Stimulated activated CD8-positive, alpha-beta memory T cell treated with anti-CD3 and anti-CD28 coated beads, Interleukin-12 subunit alpha, Interleukin-12 subunit beta, amount 100 ng/mL, for 1 hour (primary cell): ENCODE measurements around the gene SEMA3D.

Experiments used
- DNase-seq: peaks from one replicate; pipeline ENCODE4 v3.0.0-alpha.2; 2020; ENCODE audit warnings: low read depth

SEMA3D gene

DNA sequence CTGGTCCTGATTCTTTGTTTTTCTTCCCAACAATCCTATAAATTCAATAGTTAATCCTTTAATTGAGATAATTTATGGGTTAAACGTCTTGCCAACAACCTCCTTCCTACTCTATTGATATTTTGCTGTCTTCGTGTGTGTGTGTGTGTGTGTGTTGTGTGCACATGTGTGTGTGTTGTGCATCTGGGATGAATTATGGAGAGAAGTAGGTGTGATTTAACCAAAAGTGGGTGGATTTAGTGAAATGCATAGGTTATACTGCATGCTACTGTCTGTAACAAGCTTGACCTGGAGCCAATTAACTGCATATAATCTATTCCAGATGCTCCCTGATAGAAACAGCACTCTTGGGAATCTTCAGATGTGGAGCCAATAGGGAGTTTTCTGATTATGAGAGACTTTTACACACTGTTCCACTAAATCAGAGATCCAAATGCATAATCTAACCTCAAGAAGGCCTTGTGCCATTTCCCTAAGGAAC is 61.2 kb downstream of the SEMA3D start:
- DNase-seq = no peak

DNA sequence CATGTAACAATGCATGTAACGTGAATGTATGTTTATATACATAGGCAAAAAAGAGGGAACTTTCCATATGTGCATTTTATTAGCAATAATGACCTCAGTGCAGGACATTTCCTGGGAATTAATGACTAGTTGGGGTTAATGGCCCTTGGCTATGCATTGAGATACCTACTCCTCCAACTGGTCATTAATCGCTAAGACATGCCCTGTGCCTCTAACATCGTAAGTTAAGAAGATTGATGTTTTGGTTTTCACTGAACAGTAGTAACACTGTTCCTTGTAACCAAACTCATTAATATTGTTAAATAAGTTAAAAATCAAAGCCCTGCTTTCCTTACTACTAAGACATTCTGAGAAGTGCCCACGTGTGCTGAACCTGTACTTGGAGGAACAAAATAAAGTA is 61.7 kb downstream of the SEMA3D start:
- DNase-seq = no peak

DNA sequence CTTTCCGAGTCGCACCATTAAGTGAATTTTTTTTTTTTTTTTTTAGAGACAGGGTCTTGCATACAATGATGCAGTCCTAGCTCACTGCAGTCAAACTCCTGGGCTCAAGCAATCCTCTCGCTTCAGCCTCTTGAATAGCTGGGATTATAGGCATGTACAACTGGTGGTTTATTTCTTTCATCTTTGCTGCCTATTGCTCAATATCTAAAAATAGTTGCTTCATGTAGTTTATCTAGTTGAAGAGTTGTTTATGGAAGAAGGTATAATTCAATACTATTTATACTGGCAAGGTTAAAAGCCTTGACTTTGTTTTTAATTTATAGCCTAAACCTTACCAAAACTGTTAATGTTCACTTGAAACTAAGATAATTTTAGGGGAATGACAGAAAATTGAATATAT is 66.9 kb downstream of the SEMA3D start:
- DNase-seq = no peak

DNA sequence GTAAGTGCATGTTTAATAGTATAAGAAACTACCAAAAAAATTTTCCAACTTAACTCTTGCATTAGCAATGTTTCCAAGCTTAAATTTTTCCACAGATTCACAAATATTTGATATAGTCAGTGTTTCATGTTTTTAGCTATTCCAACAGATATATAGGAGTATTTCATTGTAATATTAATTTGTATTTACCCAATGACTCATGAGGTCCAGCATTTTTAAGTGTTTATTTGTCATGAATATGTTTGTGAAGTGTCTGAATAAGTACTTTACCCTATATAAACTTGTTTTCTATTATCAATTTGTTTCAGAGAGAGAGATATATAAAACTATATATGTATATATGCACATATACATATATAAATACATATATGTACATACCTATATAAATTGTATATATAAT is 71.0 kb downstream of the SEMA3D start:
- no peak for DNase-seq

DNA sequence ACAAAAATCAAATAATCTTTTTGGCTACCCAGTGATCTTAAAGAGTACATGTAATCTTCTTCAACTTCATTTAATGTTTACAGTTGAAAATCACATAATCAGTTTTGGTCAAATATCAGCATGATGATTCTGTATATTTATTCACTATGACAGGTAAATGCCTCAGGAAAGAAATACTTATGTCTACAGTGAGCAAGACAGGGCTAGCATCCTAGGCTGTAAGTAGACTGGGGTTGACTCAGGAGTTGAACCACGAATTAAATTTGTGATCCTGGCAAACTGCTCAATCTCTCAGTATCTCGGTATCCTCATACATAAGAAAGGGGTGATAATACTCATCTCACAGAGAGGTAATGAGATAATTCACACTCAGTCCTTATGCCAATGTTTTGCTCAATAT is 71.8 kb downstream of the SEMA3D start:
- no peak for DNase-seq

DNA sequence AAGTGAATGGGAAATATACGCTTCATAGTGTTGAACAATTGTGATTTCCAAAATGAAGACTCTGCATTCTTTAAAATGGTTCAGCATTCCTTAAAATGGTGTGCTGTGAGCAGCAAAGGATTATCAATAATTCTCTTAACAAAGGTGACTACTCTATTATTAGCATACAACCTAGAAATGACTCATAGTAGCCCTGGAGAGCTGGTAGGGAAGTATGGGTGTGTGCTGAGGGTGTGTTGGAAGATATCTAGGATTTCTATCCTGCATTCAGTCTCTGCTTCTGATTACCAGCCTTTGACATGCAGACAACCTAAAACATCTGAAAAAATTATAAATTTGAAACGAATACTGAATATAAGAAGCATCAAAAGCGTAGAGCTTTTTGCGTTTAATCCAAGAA is 72.5 kb downstream of the SEMA3D start:
- DNase-seq = no peak

DNA sequence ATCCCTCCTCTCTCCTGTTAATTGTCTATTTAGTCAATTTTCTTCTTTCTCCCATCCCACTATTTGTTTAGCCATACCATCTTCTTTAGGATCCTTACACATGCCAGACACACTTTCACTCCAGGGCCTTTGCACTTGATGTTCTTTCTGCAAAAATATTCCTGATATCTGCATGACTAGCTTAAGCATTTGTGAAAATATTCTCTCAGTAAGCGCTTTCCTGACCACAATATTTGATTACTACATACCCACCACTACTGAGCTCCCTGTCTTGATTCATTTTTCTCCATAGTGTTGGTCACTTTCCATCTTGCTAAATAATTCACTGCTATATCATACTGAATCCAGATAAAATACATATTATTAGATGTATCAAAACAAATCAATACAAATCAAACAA is 75.1 kb downstream of the SEMA3D start:
- no peak for DNase-seq

DNA sequence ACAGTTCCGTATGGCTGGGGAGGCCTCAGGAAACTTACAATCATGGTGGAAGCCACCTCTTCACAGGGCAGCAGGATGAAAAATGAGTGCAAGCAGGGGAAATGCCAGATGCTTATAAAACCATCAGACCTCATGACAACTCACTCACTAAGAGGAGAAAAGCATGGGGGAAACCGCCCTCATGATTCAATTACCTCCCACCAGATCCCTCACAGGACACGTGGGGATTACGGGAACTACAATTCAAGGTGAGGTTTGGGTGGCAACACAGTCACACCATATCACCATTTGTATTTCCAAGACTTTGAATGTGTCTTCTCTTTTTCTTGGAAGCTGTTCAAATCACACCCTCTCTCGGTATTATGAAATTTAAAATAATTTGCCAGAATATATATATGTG is 80.1 kb downstream of the SEMA3D start:
- no peak for DNase-seq

DNA sequence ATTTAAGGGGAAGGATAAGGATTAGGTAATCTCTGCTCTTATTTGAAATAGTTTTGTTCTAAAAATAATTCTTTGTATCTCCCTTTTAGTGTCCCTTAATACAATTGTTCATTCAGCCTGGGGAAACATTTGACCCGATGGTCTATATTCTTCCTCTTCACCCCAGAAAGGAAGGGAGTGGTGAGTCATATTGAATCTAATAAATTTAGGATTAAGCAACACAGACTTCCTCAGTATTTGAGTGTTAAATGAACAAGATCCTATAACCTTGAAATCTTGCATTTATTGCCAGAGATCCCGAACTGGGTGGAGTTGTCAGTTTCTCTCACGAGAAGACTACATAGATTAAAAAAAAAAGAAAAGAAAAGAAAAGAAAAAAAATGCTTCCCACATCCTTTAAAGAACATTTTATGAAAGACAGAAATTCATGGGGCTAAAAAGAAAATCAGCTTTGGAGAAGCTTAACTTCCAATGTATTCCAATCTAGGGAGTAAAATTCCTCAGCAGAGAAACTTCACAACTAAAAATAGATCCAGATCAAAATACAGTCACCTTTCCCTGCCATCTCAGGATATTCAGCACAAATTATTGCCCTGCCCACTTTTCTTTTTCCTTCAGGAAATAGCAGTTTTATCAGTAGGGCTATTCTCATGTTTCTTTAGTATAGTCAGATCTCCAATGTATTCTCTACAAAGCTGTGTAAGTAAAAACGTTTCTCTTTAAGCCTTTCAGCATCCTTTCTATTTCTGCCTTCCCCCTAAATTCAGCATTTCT is 82.2 kb downstream of the SEMA3D start:
- DNase-seq = no peak

DNA sequence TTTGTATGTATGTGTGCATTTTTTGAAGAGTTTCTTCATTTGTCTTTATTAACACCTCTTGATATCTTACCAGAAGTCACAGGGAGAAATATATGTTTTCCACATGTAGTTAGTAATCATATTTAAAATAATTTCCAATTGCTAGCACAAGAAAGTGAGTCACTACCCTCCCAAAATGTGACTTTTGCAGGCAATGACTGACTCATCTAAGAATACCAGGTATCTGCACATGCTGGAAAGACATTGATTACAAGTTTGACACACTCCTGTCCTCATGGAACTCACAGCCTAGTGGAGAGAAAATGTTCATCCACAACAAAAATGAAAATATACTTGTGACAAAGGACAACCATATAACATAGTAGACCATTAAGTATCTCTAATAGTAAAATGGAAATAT is 82.9 kb downstream of the SEMA3D start:
- DNase-seq = no peak

DNA sequence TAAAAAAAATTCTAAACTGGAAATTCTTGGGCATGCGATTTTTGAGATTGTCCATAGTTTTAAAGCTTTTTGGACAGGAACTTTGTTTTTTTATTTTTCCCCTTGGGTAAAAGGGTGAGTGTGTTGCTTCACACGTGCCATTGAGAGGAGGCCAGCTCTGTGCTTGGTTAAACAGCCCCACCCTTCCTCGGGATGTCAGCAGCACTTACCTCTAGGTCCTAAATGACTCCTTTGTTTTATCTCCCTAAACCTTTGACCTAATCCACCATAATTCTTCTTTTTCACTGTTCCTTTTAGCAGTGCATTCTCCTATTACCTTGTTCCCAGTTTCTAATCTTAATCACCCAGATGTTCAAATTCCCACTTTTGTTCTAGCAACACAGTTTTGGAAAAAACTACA is 83.5 kb downstream of the SEMA3D start:
- no peak for DNase-seq

DNA sequence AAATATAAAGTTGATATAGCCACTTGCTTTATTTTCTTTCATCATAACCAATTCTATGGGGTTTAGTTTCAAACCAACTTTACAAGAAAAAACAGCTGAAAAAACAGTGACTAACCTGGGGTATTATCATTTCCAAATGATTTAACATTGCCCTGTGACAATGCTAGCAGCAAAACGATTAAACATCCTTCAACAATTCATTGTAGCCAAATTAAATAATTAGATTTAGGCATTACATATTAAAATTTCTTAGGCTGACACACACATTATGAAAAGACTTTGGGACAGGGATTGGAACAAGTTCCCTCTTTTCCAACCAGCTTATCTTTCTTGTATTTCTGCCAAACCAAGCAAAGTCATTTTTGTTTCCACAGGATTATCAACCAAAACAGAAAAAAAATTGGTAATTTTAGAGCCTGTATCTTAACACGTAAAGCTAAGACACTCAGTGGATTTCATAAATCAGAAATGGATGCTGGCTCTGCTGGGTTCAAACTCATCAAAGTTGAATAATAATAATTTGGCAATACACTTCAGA is 84.0 kb downstream of the SEMA3D start:
- DNase-seq = no peak

DNA sequence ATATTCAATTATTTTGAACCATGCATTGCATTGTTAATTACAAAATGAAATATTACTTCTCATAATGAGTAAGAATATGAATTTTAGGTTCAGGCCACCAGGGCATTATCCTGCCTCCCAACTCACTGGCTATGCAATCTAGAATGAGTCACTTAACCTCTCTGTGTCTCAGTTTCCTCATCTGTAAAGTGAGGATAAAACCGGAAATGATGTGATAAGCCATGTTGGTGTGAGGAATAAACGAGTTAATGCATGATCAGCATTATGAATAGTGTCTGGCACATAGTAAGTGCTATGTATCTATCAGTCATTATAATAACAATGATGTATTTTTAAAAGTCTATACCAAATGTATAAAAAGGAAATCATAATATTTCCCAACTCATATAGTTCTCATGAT is 85.5 kb downstream of the SEMA3D start:
- DNase-seq = no peak

DNA sequence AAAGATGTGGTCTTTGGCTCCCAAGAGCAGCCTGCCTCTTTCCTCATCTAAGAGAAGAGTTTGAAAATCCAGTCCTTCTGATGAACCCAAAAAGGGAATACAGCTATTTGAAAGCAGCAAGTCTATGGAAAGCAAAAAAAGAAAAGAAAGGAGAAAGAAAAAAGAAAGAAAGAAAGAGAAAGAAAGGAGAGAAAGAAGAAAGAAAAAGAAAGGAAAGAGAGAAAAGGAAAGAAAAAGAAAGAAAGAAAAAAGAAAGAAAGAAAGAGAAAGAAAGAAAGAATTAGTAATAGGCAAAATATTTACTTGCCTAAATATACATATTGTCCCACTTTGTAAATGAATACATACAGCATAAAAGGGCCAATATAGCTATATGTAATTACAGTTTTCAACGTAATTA is 89.0 kb downstream of the SEMA3D start:
- DNase-seq = no peak

DNA sequence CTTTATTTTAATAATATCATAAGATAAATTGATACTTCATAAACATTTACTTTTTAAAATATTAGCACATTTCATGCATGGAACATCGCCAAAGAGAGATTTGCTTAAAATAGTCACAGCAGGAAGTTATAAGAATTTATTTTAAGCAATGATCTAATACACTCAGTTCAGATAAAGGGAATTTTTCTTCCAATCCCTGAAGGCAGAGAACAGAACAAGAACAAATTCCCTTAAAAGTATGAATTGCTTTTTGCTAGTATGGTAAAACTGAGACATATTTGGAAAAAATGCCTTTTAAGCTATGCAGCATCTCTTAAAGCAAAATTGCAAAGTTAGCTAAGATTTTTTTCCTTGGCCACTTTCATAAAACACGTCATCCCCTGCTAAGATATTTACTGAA is 91.0 kb downstream of the SEMA3D start:
- DNase-seq = no peak

DNA sequence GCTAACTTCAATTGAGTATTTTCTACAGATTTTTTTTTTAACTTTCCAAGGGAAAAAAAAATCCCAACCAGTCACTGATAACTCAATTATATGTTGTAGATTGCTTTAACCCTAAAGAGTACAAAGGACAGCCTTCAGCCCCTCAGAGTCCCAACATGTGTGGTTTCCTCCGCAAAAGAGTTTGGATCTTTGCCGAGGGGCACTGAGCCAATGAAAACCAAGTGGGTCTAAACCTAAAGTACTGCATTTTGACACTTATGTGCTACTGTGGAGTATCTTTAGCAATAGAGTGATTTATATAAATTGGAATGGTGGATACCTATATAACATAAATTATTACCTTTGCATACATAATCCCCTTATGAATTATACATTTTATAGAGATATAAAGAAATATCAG is 91.5 kb downstream of the SEMA3D start:
- DNase-seq = no peak

DNA sequence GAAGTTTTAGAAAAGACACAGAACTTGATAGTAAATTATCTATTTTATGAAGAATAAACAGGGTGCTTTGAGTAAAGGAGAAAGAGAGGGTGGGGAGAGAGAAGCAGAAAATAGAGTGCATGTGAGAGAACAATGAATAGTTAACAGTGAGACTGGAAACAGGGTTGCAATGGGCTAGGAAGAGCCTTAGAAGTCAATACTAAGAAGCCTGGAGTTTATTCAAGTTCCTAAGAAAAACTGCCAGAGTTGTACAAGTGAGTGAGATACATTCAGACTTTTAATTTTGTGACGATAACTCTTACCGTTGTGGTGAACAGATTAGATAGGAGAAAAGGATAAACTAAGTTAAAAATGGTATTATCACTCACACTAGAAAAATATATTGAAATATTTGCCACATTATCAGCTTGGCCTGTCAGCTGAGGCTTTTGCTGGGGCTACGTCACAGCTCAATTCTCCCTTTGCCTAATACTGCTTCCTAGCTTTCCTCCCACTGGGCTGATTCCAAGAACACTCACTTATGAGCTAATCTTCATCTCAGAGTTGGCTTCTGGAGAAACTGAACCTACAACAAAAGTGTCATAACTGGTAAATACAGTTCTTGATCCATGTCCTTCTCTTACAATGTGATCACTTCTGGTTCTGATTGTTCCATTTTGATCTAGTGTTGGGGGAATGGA is 92.7 kb downstream of the SEMA3D start:
- no peak for DNase-seq

DNA sequence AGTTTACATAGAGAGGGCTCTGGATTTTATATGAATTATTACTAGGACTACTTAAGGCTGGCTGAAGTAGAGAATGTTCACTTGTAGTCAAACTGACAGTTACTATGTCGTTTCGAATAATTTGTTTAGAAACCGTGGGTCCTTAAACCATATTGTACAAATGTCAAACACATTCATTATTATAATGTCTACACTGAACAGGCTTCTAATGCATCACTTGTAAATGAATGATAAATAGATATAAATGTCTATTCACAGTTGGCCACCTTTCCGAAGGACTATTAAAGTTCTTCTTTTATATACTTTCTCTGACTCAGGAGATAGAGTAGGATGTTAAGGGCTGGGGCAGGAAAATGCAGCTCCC is 95.3 kb downstream of the SEMA3D start:
- DNase-seq = no peak

DNA sequence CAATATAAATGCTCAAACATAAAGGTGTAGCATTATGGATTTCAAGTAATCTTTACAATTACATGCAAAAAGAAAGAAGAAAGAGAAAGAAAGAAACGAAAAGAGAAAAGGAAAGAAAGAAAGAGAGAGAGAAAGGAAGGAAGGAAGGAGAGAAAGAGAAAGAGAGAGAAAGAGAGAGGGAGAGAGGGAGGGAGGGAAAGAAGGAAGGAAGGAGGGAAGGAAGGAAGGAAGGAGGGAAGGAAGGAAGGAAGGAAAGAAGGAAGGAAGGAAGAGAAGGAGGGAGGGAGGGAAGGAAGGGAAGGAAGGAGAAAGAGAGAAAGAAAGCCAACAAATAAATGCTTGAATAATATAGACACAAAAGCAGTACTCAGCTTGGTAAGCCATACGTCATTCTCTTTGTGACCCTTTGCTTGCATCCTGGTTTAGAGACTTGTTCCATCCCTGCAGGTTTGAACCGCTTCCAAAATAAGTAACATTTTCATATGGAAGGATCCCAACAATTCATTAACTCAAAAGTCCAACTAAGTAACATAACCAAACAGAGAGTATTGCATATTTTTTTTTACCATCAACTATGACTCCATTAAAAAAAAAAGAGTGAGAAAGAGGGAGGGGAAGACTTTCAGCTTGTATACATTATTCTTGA is 95.8 kb downstream of the SEMA3D start:
- no peak for DNase-seq

DNA sequence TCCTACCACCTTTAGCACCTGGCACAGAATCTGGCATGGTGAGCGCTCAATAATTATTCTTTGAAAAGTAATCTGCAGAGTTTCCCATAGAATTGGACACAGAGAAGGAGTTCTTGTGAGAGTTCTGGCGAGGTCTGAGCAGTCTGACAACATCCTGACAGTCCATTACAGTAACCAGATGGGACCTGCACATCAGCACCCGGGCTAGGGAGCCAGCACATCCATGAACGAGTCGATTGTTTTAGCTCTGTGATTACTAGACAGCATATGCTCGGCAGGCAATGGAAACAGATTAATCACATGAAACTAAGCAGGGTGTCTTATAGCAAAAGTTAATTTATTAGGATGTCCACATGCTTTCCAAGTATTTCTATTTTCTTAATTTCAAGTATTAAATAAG is 96.7 kb downstream of the SEMA3D start:
- DNase-seq = no peak

DNA sequence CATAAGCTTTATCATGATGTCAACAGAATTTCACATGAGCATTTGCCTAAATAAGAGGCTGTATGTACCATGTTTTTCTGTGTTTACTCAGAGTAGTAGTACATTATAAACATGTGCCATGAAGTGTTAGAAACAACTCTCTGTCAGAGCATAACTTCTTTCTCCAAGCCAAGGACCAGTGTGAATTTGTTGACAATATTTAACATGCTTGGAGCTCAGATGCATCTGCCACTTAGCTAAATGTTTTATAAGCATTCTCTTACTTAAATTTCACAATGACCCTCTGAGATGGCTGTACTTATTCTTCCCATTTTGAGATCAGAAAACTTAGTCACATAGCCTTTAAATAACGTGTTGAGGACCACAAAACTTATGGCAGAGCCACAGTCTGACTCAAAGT is 105.0 kb downstream of the SEMA3D start:
- no peak for DNase-seq

DNA sequence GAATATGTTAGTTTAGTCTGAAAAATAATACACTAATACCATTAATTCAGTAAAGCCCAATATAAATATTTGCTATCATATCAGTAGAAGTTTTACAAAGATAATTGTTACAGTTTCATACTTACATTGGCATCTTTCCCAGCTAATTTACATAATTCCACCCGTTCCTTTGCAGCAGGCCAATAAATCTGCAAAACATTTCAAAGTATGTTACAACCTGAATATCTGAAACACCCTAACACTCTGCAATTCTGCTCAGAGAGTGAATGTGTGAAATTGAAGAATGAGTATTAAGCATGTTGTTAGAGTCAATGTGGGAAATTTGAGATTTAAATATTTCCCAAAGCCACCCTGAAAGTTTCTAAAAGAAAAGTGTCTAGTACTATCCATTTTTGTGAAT is 105.5 kb downstream of the SEMA3D start:
- DNase-seq = no peak

DNA sequence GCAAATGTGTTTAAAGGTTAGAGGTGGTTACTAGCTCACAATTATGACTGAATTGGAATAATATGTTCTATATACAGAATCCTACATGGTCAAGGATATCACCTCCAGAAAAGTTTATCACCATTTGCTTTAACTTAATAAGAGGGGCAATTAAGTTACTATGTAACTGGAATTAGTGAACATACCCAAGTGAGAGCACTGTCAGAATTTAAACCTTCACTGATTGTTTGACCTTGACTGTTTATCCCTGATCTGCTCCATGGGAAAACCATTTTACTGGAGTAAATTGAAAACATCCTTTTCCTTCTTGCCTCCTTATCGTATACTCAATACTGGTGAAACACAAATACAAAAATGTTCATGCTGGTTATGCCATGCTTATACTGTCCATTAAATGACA is 107.4 kb downstream of the SEMA3D start:
- DNase-seq = no peak
